ENCODE data around the gene GALNT10. TPM values are rescaled to one million over a fixed set of nuclear protein-coding genes. Genes with fewer than 3 reads are reported as not detected.

Gene GALNT10
- total and polyA plus RNA-seq, 2 of the 8 experiments (the other 6 are each of a cell fraction or from before 2014, with no cell fraction given), result 4.6 to 15.5 TPM

DNA sequence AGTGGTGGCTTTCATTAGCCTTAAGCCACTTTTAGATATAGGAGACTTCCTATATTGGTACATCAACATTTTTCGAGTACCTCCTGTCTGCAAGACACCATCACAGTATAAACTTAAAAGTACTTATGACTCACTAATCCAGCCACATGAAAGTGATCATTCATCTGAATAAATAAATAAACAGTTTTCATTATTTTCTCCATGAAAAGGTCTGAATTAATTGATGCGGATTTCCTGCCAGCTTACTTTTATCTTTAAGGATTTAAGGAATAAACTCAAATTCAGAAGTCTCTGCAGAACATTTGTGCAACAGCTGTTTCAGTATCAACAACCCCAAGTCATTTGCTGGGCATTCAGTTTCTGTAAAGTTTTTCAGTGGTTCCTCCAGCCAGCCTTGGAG, 259.3 kb downstream of the GALNT10 start:
- Histone ChIP-seq H3K36me3 (ENCODE audit: control insufficient read depth in 2 of 4, insufficient read depth in 4 of 4, low read length in 3 of 4) (peaks cover 0 to 22% (median 5%) of the 10 kb centered on the region in 4 experiments; a peak in 6 of 8 replicates), H3K79me1 (ENCODE audit: low read depth, low read length) (peaks cover 2% of the 10 kb centered on the region; the same call in 1 of the 2 replicates), H3K4me1 (replicated peaks in 1 of 4; ENCODE audit: control insufficient read depth in 3 of 4, insufficient read depth in 4 of 4, low read length in 3 of 4) (peaks cover 0 to 3% (median 0%) of the 10 kb centered on the region in 4 experiments; a peak in 2 of 7 replicates), H3K56ac (replicated peaks; ENCODE audit: insufficient read length, low read depth, low read length) (no peak overlapping the region), H2AFZ (ENCODE audit: low read length) (no peak overlapping the region), H3K9ac (replicated peaks in 1 of 4; ENCODE audit: extremely low read depth in 1 of 4, low read depth in 3 of 4, low read length in 3 of 4) (no peak overlapping the region), H3K23me2 (ENCODE audit: low read depth, low read length) (peaks cover 15% of the 10 kb centered on the region), H3K4ac (replicated peaks; ENCODE audit: insufficient read length, low read depth, low read length) (no peak overlapping the region), H3K4me2 (ENCODE audit: insufficient read depth in 1 of 2, low read depth in 2 of 2, low read length in 2 of 2) (no peak overlapping the region), H2AK5ac (ENCODE audit: low read depth, low read length) (no peak overlapping the region), H3K14ac (ENCODE audit: insufficient read length) (no peak overlapping the region), H2BK15ac (ENCODE audit: low read length) (no peak overlapping the region), H3K27ac (ENCODE audit: low read depth, low read length) (no peak overlapping the region), H3K4me3 (ENCODE audit: extremely low read depth in 1 of 4, insufficient read depth in 2 of 4, low read depth in 3 of 4, low read length in 4 of 4) (no peak overlapping the region), H4K8ac (ENCODE audit: extremely low read depth, insufficient read depth, low read length) (no peak overlapping the region), H2BK20ac (ENCODE audit: low read length) (no peak overlapping the region), H3K23ac (ENCODE audit: insufficient read length) (no peak overlapping the region), H4K91ac (replicated peaks; ENCODE audit: insufficient read length, low read length) (no peak overlapping the region), H3K79me2 (ENCODE audit: control insufficient read depth in 1 of 2, insufficient read depth in 2 of 2, low read length in 2 of 2) (peaks cover 0 to 16% of the 10 kb centered on the region in 2 experiments; a peak in 2 of 4 replicates), H3K9me3 (ENCODE audit: insufficient read depth in 2 of 2, low read depth in 1 of 2, low read length in 1 of 2) (no peaks in the 10 kb centered on the region), H2BK12ac (ENCODE audit: low read depth, low read length) (no peak overlapping the region), H4K20me1 (replicated peaks in 1 of 2; ENCODE audit: control insufficient read depth in 1 of 2, insufficient read depth in 2 of 2, low read length in 2 of 2) (peaks cover 6 to 9% of the 10 kb centered on the region in 2 experiments), H4K5ac (ENCODE audit: insufficient read length, low read depth, low read length) (no peak overlapping the region), H2BK120ac (replicated peaks; ENCODE audit: low read depth, low read length) (no peak overlapping the region), H3K18ac (ENCODE audit: extremely low read depth, low read length) (no peak overlapping the region), H2BK5ac (ENCODE audit: low read depth, low read length) (no peak overlapping the region), H3K27me3 (replicated peaks in 1 of 4; ENCODE audit: control insufficient read depth in 3 of 4, extremely low read depth in 1 of 4, insufficient read depth in 3 of 4, low read length in 3 of 4) (peaks cover 0 to 3% (median 0%) of the 10 kb centered on the region in 4 experiments; a peak in 1 of 7 replicates)
- CTCF ChIA-PET (ENCODE audit: partially characterized antibody), result interaction anchor here (1.0 to 8.7 kb wide), 10 partner anchors 12 to 253 kb away, joined by 3 to 67 read pairs (median 4); no protein-coding TSS in a partner anchor
- FAIRE-seq (no peak), DNase-seq (ENCODE audit: low read depth in 1 of 2, low spot score in 2 of 2) (no peak)
- POLR2A ChIA-PET (ENCODE audit: partially characterized antibody), result interaction anchor here (1.5 kb wide), 1 partner anchor 13 kb away, joined by 3 read pairs; no protein-coding TSS in a partner anchor
- WGBS, 2 experiments (ENCODE audit: extremely low coverage in 1 of 2, insufficient coverage in 1 of 2, insufficient read length in 1 of 2, insufficient replicate concordance in 2 of 2, low coverage in 1 of 2, low lambda C conversion rate in 2 of 2, missing lambda C conversion rate in 1 of 2), result 88% methylated on average over 2 of the region's 2 CpGs; no CpG with 5 or more reads in 1 of the 2 experiments
- TF ChIP-seq GABPA (IDR thresholded peaks at IDR 0.05; ENCODE audit: borderline replicate concordance, insufficient read depth, low read length) (no peak), TCF12 (IDR thresholded peaks at IDR 0.05; ENCODE audit: low read depth, low read length) (no peak), JUND (IDR thresholded peaks at IDR 0.05; ENCODE audit: low read length) (no peak), HDAC2 (IDR thresholded peaks at IDR 0.05; ENCODE audit: borderline replicate concordance in 1 of 2, low read depth in 2 of 2, low read length in 2 of 2) (no peak), BACH1 (IDR thresholded peaks at IDR 0.05; ENCODE audit: low read length) (no peak), CEBPB (IDR thresholded peaks at IDR 0.05; ENCODE audit: low read depth, low read length) (no peak), BRCA1 (IDR thresholded peaks at IDR 0.05; ENCODE audit: low read depth, low read length) (no peak), KDM4A (IDR thresholded peaks at IDR 0.05; ENCODE audit: low read depth, low read length, severe bottlenecking) (no peak), CHD1 (IDR thresholded peaks at IDR 0.05; ENCODE audit: low read depth, low read length) (no peak)
- TF ChIP-seq, protein P1, sequence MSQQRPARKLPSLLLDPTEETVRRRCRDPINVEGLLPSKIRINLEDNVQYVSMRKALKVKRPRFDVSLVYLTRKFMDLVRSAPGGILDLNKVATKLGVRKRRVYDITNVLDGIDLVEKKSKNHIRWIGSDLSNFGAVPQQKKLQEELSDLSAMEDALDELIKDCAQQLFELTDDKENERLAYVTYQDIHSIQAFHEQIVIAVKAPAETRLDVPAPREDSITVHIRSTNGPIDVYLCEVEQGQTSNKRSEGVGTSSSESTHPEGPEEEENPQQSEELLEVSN (IDR thresholded peaks at IDR 0.05), result no peak
